GM20431 (cell line): ENCODE results near the gene COL26A1.

Source experiments
- in situ Hi-C: fragments of 300-500 bp; cut with MseI, MboI; formaldehyde crosslinking; loops from one replicate; pipeline ENCODE4 v1.15.0; 2020; ENCODE audit warnings: low sequenced_read_pairs; ENCODE audit not compliant: unreplicated experiment

Gene COL26A1

GRCh38 chr7:101543242-101543766, 180.6 kb downstream of the COL26A1 start:
- in situ Hi-C loops: loop anchor here (5.0 to 25.0 kb wide), 2 partner anchors 724 to 844 kb away; partner anchors contain the start of gene PRKRIP1

GRCh38 chr7:101543846-101544245, 181.2 kb downstream of the COL26A1 start:
- in situ Hi-C loops: loop anchor here (5.0 to 25.0 kb wide), 2 partner anchors 723 to 843 kb away; partner anchors contain the start of gene PRKRIP1

GRCh38 chr7:101545441-101546190, 182.9 kb downstream of the COL26A1 start:
- in situ Hi-C loops: loop anchor here (25.0 kb wide), 1 partner anchor 842 kb away; the partner anchor contains the start of gene PRKRIP1

- in situ Hi-C loops: loop anchor here (25.0 kb wide), 1 partner anchor 841 kb away; the partner anchor contains the start of gene PRKRIP1
Measured at GRCh38 chr7:101546308-101546936, 183.7 kb downstream of the COL26A1 start.

DNA sequence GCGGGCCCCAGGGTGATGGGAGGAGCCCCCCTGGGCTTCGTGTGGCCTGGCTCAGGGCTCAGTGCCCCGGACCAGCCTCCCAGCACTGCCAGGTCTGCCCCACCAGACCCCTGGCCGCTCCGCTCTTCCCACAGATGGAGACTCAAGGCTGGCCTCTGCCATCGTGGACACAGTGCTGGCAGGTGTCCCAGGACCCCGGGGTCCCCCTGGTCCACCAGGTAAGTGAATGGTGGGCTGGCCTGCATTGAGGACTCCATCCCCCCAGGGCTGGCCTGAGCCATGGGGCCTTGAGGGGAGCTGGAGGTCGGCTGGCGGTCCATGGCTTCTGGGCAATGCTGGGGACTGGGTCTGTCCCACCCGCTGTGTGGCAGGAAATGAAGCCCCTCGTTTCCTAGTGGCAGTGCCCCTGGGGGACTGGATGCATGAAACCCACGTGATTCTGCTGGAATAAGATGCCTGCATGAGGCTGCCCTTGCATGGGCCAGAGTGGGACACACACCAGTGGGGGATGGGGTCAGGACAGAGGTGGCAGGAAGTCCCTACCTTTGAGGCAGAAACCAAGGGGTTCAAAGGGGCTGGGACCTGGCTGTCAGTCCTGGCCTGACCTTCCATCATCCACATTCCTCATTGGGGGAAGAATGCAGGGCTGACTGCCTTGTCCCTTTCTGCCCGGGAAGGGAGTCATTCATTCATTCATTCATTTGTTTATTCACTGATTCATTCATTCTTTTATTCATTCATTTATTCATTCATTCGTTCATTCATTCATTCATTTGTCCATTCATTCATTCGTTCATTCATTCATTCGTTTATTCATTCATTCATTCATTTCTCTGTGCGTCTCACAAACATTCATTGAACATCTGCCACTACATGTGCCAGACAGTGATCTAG, 184.6 kb downstream of the COL26A1 start:
- in situ Hi-C loops: loop anchor here (25.0 kb wide), 1 partner anchor 840 kb away; the partner anchor contains the start of gene PRKRIP1

DNA sequence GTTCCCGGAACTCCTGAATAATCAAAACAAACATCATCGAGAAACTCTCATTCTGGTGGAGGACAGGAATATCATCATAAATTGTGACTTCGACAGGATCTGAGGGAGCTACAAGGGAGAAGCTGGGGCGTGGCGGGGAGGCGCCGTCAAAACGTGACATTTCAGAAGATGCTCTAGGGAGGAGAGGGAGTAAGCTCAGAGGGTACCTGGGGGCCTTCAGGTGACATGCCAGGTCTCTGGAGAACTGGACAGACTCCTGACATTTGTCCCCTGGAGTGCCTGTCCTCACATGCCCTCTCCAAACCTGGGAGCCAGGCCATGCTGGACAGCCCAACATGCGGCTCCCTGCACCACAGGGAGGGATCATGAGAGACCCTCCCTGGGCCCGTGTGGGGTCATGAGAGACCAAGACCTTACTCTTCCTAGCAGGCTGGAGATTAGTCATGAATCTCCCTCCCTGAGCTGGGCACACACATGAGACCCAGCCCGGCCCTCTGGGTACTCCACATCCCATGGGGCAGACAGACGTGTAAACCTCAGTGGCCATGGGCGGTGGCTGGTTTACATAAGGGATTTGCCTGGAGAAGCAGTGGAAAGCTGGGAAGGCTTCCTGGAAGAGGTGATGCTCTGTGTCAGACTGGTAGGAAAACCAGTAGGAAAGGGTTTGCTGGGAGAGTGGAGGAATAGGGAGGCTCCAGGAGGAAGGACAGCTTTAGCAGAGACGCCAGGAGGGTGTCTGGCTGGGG, 185.4 kb downstream of the COL26A1 start:
- in situ Hi-C loops: loop anchor here (25.0 kb wide), 1 partner anchor 839 kb away; the partner anchor contains the start of gene PRKRIP1

GRCh38 chr7:101549734-101550133, 187.1 kb downstream of the COL26A1 start:
- in situ Hi-C loops: loop anchor here (25.0 kb wide), 1 partner anchor 838 kb away; the partner anchor contains the start of gene PRKRIP1

DNA sequence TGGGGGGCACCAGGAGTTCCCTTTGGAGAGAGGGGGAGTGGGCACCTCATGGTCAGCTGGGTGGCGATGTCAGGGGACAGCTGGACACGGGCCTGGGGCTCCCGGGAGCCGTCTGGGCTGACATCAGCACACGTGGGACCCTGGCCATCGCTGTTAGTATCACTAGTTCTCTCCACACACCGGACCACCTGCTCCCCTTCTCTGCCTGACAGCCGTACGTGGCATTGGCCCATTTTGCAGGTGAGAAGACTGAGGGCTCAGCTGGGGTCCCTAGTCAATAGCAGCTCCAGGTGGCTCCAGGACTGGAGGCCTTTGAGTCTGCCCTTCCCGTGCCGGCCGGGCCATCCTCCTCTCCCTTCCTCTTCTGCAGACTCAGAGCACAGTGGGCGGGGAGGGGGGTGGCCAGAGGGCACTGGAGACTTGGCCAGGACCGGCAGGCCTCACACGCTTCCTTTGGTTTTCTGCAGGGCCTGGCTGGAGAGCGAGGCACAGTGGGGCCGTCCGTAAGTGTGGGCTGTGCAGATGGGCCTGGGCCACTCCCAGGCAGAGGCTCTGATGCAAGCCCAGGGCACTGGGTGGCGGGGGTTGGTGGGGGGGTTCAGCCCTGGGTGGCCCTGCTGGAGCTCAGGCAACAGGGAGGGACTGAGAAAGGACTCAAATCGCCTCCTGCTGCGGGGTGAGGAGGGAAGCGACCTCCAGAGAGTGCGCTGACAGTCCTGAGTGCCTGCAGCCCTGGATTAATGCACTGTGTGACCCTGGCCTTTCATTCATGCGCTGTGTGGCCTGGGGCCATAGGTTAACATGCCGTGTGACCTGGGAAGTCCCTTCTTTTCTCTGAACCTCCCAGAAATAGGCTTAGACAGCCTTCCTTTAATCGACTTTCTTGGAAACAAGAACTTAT, 188.2 kb downstream of the COL26A1 start:
- in situ Hi-C loops: no loop called here

- in situ Hi-C loops: no loop called here
Measured at GRCh38 chr7:101553018-101553770, 190.5 kb downstream of the COL26A1 start.

GRCh38 chr7:101553771-101554445, 191.2 kb downstream of the COL26A1 start:
- in situ Hi-C loops: no loop called here

GRCh38 chr7:101554584-101555268, 192.1 kb downstream of the COL26A1 start:
- in situ Hi-C loops: no loop called here

DNA sequence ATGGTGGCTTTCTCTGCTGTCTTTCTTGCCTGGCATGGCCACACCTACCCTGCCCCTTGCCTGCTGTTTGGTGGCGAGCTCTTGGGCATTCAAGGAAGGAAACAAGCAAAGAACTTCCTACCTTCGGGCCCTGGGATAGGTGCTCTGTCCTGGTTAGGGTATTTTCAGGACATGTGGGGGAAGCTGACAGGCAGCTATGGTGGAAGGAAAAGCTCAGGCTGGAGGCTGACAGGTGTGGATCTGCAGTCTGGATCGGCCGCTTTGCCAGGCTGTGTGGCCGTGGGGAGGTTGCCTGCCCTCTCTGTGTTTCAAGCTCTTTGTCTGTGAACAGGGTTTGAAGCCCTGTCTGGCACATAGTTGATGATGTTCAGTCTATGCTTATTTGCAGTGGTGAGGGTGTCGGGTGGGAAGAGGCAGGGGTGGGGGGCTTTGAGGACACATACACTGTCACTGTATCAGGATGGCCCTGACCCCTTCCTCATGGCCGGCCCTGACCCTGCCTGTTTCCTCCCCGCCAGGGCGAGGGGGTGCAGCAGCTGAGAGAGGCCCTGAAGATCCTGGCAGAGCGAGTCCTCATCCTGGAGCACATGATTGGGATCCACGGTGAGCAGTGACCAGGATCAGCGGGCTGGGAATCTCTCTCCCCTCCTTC, 192.7 kb downstream of the COL26A1 start:
- in situ Hi-C loops: no loop called here

GRCh38 chr7:101555921-101556275, 193.2 kb downstream of the COL26A1 start:
- in situ Hi-C loops: no loop called here

- in situ Hi-C loops: no loop called here
Measured at GRCh38 chr7:101556453-101556968, 193.8 kb downstream of the COL26A1 start.

DNA sequence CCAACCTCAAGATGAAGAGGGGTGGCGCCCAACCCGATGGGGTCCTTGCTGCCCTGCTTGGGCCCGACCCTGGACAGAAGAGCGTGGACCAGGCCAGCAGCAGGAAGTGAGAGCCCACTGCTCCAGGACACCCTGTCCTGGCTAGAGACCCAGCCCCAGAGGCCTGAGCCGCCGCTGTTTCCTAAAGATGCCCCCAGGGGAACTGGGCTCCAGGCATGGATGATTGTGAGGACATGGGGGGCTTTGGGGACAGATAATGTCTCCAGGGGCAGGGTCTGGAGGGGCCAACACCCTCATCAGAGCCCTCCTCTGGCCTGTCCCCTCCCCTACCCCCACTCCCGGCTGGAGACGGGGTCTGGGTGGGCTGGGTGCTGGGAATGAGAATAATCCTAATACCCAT, 194.7 kb downstream of the COL26A1 start:
- in situ Hi-C loops: no loop called here
